Measurements from ENCODE around the gene MYBPH.

MYBPH gene

GRCh38 chr1:203171341-203172183 lies 4.1 kb downstream of the MYBPH start:
- Histone ChIP-seq H2AFZ (ENCODE audit: low read depth, low read length) (no peak overlapping the region), H3K9me3 (ENCODE audit: insufficient read depth, low read length) (no peaks in the 10 kb centered on the region), H3K36me3 (replicated peaks; ENCODE audit: low read depth, low read length) (no peaks in the 10 kb centered on the region), H3K4me1 (ENCODE audit: low read length) (peaks cover 37% of the 10 kb centered on the region), H3K27me3 (ENCODE audit: low read depth, low read length) (peaks cover 47% of the 10 kb centered on the region), H3K27ac (ENCODE audit: low read length) (no peak overlapping the region), H3K4me3 (ENCODE audit: low read length) (no peak overlapping the region), H3K9ac (ENCODE audit: low read length) (no peak overlapping the region), H4K20me1 (ENCODE audit: insufficient read depth, low read length) (peaks cover 5% of the 10 kb centered on the region; the same call in 1 of the 2 replicates), H3K4me2 (ENCODE audit: low read length) (no peak overlapping the region), H3K79me2 (ENCODE audit: low read length) (no peaks in the 10 kb centered on the region)
- TF ChIP-seq EZH2phosphoT487 (IDR thresholded peaks at IDR 0.05; ENCODE audit: low read depth) (no peak), CTCF (IDR thresholded peaks at IDR 0.05; ENCODE audit: low read depth, low read length) (no peak)

GRCh38 chr1:203170625-203171330 lies 4.8 kb downstream of the MYBPH start:
- Histone ChIP-seq H3K79me2 (ENCODE audit: low read length) (no peaks in the 10 kb centered on the region), H2AFZ (ENCODE audit: low read depth, low read length) (no peak overlapping the region), H4K20me1 (ENCODE audit: insufficient read depth, low read length) (peaks cover 5% of the 10 kb centered on the region; the same call in 1 of the 2 replicates), H3K9me3 (ENCODE audit: insufficient read depth, low read length) (no peaks in the 10 kb centered on the region), H3K4me1 (ENCODE audit: low read length) (peaks cover 33% of the 10 kb centered on the region), H3K9ac (ENCODE audit: low read length) (no peak overlapping the region), H3K4me2 (ENCODE audit: low read length) (no peak overlapping the region), H3K36me3 (replicated peaks; ENCODE audit: low read depth, low read length) (no peaks in the 10 kb centered on the region), H3K27me3 (ENCODE audit: low read depth, low read length) (peaks cover 43% of the 10 kb centered on the region), H3K4me3 (ENCODE audit: low read length) (no peak overlapping the region), H3K27ac (ENCODE audit: low read length) (no peak overlapping the region)
- TF ChIP-seq CTCF (IDR thresholded peaks at IDR 0.05; ENCODE audit: low read depth, low read length): no peak
- TF ChIP-seq EZH2phosphoT487 (IDR thresholded peaks at IDR 0.05; ENCODE audit: low read depth): no peak

- Histone ChIP-seq H4K20me1 (ENCODE audit: insufficient read depth, low read length) (peaks cover 5% of the 10 kb centered on the region; the same call in 1 of the 2 replicates), H3K36me3 (replicated peaks; ENCODE audit: low read depth, low read length) (no peaks in the 10 kb centered on the region), H3K27me3 (ENCODE audit: low read depth, low read length) (peaks cover 35% of the 10 kb centered on the region), H3K9me3 (ENCODE audit: insufficient read depth, low read length) (no peaks in the 10 kb centered on the region), H3K9ac (ENCODE audit: low read length) (no peak overlapping the region), H2AFZ (ENCODE audit: low read depth, low read length) (no peak overlapping the region), H3K4me3 (ENCODE audit: low read length) (no peak overlapping the region), H3K79me2 (ENCODE audit: low read length) (no peaks in the 10 kb centered on the region), H3K4me2 (ENCODE audit: low read length) (no peak overlapping the region), H3K4me1 (ENCODE audit: low read length) (peaks cover 26% of the 10 kb centered on the region), H3K27ac (ENCODE audit: low read length) (no peak overlapping the region)
- TF ChIP-seq EZH2phosphoT487 (IDR thresholded peaks at IDR 0.05; ENCODE audit: low read depth) (no peak), CTCF (IDR thresholded peaks at IDR 0.05; ENCODE audit: low read depth, low read length) (no peak)
Measured at GRCh38 chr1:203169770-203170520, 5.7 kb downstream of the MYBPH start.
